ELR (cell line): ENCODE results near the gene PALLD.
A peak's percentile ranks its signal among the peaks of the same experiment; 100 is the strongest.

Source experiments
- DNase-seq: peaks from one replicate; pipeline ENCODE4 v3.0.0-alpha.2; 2015; ENCODE audit warnings: low read depth

Gene PALLD

GRCh38 chr4:168647646-168648375 lies 151.0 kb downstream of the PALLD start:
- DNase-seq = no peak

GRCh38 chr4:168648494-168648893 lies 151.6 kb downstream of the PALLD start:
- no peak for DNase-seq

- DNase-seq = peak; percentile 60
These were observed 152.1 kb downstream of the PALLD start for GRCh38 chr4:168648929-168649328.

GRCh38 chr4:168651374-168651773 lies 154.5 kb downstream of the PALLD start:
- DNase-seq = no peak

- no peak for DNase-seq
These were observed 155.0 kb downstream of the PALLD start for GRCh38 chr4:168651864-168652263.

- DNase-seq = no peak
These were observed 155.9 kb downstream of the PALLD start for GRCh38 chr4:168652755-168653154.

GRCh38 chr4:168654104-168654847 lies 157.4 kb downstream of the PALLD start:
- DNase-seq = peak; percentile 21

GRCh38 chr4:168654848-168655174 lies 158.0 kb downstream of the PALLD start:
- no peak for DNase-seq

GRCh38 chr4:168655182-168655581 lies 158.3 kb downstream of the PALLD start:
- no peak for DNase-seq

- peak; percentile 73 for DNase-seq
These were observed 159.3 kb downstream of the PALLD start for GRCh38 chr4:168656055-168656660.

- DNase-seq = no peak
These were observed 160.2 kb downstream of the PALLD start for GRCh38 chr4:168656946-168657473.

GRCh38 chr4:168658751-168659150 lies 161.9 kb downstream of the PALLD start:
- no peak for DNase-seq

GRCh38 chr4:168659741-168660465 lies 163.1 kb downstream of the PALLD start:
- no peak for DNase-seq

- no peak for DNase-seq
These were observed 165.6 kb downstream of the PALLD start for GRCh38 chr4:168662297-168662984.

GRCh38 chr4:168664242-168664891 lies 167.5 kb downstream of the PALLD start:
- peak; percentile 42 for DNase-seq

- peak; percentile 75 for DNase-seq
These were observed 169.7 kb downstream of the PALLD start for GRCh38 chr4:168666531-168666930.

GRCh38 chr4:168667376-168667775 lies 170.5 kb downstream of the PALLD start:
- DNase-seq = no peak

GRCh38 chr4:168667921-168668320 lies 171.1 kb downstream of the PALLD start:
- no peak for DNase-seq

GRCh38 chr4:168673476-168673875 lies 176.6 kb downstream of the PALLD start:
- DNase-seq = no peak

GRCh38 chr4:168674077-168674747 lies 177.4 kb downstream of the PALLD start:
- no peak for DNase-seq

GRCh38 chr4:168674866-168675265 lies 178.0 kb downstream of the PALLD start:
- DNase-seq = no peak
